ENCODE results near the gene LUC7L2. TPM values are rescaled to one million over a fixed set of nuclear protein-coding genes. Genes with fewer than 3 reads are reported as not detected.

The LUC7L2 gene
- total and polyA plus RNA-seq, 2 of the 8 experiments (the other 6 are each of a cell fraction or from before 2014, with no cell fraction given) = 22.9 to 67.8 TPM

DNA sequence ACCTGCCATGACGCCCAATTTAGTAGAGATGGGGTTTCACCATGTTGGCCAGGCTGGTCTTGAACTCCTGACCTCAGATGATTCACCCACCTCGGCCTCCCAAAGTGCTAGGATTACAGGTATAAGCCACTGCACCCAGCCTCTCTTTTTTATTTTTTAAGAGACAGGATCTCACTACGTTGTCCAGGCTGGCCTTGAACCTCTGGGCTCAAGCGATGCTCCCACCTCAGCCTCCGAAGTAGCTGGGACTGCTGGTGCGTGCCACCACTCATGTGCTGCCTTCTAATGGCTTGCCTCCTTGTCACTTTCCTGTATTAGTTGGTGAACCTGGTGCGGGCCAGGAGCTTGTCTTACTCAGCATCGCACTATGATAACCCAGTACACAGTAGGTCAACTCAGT, 96.8 kb downstream of the LUC7L2 start (continued):
- TF ChIP-seq CBX5 (IDR thresholded peaks at IDR 0.05; ENCODE audit: low read depth, low read length) (no peak), RFX5 (IDR thresholded peaks at IDR 0.05; ENCODE audit: borderline replicate concordance, low read depth, low read length) (no peak)

Data from H1 (cell line).